ENCODE data around the gene STXBP6. TPM values are rescaled to one million over a fixed set of nuclear protein-coding genes. Genes with fewer than 3 reads are reported as not detected.
A peak's percentile ranks its signal among the peaks of the same experiment; 100 is the strongest.

The STXBP6 gene
- total and polyA plus RNA-seq, 8 donors, result 9.9 to 28.5 (median 23.2) TPM

DNA sequence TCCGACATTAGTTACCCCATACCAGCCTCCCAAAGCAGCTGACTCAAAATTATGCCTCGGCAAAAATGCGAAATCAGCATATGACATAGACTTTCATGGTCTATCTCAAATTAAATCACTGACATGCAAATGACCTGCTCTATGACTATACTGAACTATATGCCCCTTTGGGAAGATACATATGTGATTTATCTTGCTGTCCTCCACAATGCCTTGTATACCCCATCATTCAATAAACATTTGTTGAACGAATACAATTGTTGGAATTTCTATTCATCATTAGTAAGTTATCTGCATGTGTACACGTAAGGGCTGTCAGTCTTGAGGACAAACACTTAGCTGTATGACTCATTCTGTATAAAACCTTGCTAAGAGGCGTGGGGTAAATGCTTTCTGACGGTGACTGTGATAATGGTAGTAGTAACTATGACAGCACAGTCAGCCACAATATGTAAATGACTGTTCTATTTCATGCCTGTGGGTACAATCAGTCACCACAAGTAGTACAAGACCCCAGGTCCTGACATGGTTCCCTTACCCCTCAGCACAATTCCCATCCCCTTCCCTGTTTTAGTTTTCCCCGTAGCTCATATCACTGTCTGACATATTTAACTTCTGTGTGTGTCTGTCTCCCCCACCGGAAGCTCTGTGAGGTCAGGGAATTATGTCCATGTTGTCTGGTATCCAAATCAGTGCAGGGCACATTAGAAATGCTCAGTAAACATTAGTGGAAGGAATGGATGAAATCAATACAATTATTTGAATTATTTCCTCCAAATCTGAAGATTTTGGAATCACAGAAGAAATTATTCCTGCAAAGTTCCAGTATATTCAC lies 42.8 kb downstream of the STXBP6 start:
- no peaks in the 10 kb centered on the region for H3K27me3 ChIP-seq
- H3K27ac ChIP-seq, result peak overlapping the region; percentile 20 to 63 (median 34)
- ATAC-seq (peak; percentile 91 to 97 (median 94)), DNase-seq (peak in 1 of 6 donors; percentile 23), FAIRE-seq (no peak)
- no peaks in the 10 kb centered on the region for H3K9me3 ChIP-seq
- H3K4me3 ChIP-seq, result no peak overlapping the region
- intact Hi-C loops (cut with DNase I), result no loop called here
- 33 to 40% methylated on average over 9 of the region's 9 CpGs for WGBS, 2 donors
- H3K36me3 ChIP-seq, result no peaks in the 10 kb centered on the region
- TF ChIP-seq, protein P1, sequence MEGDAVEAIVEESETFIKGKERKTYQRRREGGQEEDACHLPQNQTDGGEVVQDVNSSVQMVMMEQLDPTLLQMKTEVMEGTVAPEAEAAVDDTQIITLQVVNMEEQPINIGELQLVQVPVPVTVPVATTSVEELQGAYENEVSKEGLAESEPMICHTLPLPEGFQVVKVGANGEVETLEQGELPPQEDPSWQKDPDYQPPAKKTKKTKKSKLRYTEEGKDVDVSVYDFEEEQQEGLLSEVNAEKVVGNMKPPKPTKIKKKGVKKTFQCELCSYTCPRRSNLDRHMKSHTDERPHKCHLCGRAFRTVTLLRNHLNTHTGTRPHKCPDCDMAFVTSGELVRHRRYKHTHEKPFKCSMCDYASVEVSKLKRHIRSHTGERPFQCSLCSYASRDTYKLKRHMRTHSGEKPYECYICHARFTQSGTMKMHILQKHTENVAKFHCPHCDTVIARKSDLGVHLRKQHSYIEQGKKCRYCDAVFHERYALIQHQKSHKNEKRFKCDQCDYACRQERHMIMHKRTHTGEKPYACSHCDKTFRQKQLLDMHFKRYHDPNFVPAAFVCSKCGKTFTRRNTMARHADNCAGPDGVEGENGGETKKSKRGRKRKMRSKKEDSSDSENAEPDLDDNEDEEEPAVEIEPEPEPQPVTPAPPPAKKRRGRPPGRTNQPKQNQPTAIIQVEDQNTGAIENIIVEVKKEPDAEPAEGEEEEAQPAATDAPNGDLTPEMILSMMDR (IDR thresholded peaks at IDR 0.05), result no peak
- H3K4me1 ChIP-seq, result peaks cover 18 to 35% (median 26%) of the 10 kb centered on the region in 3 donors

DNA sequence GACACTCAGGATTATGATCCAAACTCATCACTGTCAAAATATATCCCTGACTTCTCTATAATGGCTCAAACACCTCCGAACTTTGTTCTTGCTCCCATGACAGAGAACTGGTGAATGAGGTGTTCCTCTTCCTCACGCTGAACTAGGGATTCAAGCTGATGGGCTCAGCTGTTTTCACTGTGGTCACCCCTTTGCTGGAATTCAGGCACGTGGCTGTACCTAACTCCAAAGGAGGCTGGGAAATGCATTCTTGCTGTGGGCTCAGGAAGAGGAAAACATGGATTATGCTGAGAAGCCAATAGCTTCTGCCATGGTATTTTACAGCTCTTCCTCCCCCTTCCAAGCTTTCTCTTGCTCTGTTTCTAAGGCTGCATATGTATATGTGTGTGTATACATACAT lies 43.9 kb downstream of the STXBP6 start:
- no peak for ATAC-seq
- FAIRE-seq, result no peak
- intact Hi-C loops (cut with DNase I), result no loop called here
- no peak overlapping the region for H3K4me3 ChIP-seq
- 90 to 93% methylated on average over 3 of the region's 3 CpGs for WGBS, 2 donors
- no peaks in the 10 kb centered on the region for H3K27me3 ChIP-seq
- no peaks in the 10 kb centered on the region for H3K9me3 ChIP-seq
- TF ChIP-seq, protein P1 (IDR thresholded peaks at IDR 0.05), result no peak
- no peak overlapping the region for H3K27ac ChIP-seq
- peaks cover 20 to 38% (median 26%) of the 10 kb centered on the region in 3 donors for H3K4me1 ChIP-seq
- DNase-seq, result no peak
- H3K36me3 ChIP-seq, result no peaks in the 10 kb centered on the region

DNA sequence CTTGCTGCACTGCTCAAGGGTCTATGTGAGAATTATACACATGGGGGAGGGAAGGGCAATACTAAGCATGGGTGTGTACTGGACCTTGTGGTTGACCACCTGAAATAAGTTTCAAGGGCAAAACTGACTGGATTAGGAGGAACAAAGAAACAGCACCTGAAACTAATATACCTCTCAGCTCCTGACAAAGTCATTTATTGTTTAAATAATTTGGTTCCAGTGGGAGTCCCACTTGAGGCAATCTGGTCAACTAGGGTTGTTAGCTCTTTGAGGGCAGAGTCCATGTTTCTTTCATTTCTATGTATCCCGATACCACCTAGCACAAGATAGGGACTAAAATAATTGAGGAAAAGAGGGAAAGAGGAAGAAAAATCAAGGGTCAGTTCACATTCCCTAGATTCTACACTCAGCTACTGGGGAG lies 45.5 kb downstream of the STXBP6 start:
- TF ChIP-seq, protein P1 (IDR thresholded peaks at IDR 0.05), result no peak
- no peak for DNase-seq
- Histone ChIP-seq H3K27ac (no peak overlapping the region), H3K36me3 (no peaks in the 10 kb centered on the region), H3K4me3 (no peak overlapping the region), H3K4me1 (peaks cover 16 to 31% (median 21%) of the 10 kb centered on the region in 3 donors), H3K9me3 (no peaks in the 10 kb centered on the region), H3K27me3 (no peaks in the 10 kb centered on the region)
- no peak for FAIRE-seq
- intact Hi-C loops (cut with DNase I), result no loop called here
- ATAC-seq, result no peak
- WGBS, 2 donors, result 78 to 81% methylated on average over 1 of the region's 1 CpG

DNA sequence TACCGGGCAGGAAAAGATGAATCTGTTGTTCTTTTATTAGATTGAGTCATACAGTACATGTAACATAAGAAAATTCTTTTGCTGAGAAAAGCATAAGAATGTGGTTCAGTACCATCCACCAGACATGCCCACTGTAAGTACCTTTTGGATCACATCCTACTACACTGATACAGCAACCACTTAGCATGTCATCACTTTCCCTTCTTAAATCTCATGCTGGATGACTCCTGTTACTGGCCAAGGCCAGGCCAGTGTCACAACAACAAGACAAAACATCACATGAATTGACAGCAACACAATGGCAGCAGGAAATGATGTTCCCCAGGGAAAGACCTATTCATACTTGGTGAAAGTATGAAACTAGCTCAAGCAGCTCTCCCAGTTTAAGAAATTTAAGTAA lies 46.4 kb downstream of the STXBP6 start:
- Histone ChIP-seq H3K36me3 (no peaks in the 10 kb centered on the region), H3K4me3 (no peak overlapping the region), H3K27ac (no peak overlapping the region), H3K27me3 (no peaks in the 10 kb centered on the region), H3K9me3 (no peaks in the 10 kb centered on the region), H3K4me1 (peaks cover 15 to 27% (median 21%) of the 10 kb centered on the region in 3 donors)
- FAIRE-seq (no peak), DNase-seq (no peak), ATAC-seq (no peak)
- WGBS, 2 donors, result 93 to 100% methylated on average over 1 of the region's 1 CpG
- intact Hi-C loops (cut with DNase I), result no loop called here
- TF ChIP-seq, protein P1 (IDR thresholded peaks at IDR 0.05), result no peak

DNA sequence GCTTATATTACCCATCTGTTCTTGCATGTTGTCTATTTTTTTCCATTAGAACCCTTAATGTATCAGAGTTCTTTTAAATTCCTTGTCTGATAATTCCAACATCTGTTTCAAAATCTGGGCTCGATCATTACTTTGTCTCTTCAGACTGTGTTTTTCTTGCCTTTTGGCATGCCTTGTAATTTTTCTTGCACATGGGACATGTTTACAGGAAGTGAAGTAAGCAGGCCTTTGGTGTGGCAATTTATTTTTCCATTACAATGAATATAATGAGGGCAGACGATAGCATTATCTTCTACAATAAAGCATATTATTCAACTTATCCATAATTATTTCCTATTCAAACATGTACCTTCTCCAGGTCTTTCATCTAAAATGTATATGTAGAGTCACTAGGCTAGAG lies 48.3 kb downstream of the STXBP6 start:
- DNase-seq (no peak), FAIRE-seq (no peak), ATAC-seq (peak in 2 of 4 donors; percentile 34 to 51)
- H3K4me1 ChIP-seq, result peaks cover 2 to 10% (median 9%) of the 10 kb centered on the region in 3 donors
- H3K4me3 ChIP-seq, result no peak overlapping the region
- no peak overlapping the region for H3K27ac ChIP-seq
- 48 to 59% methylated on average over 2 of the region's 2 CpGs for WGBS, 2 donors
- H3K27me3 ChIP-seq, result no peaks in the 10 kb centered on the region
- no peaks in the 10 kb centered on the region for H3K36me3 ChIP-seq
- intact Hi-C loops (cut with DNase I), result no loop called here
- H3K9me3 ChIP-seq, result no peaks in the 10 kb centered on the region
- TF ChIP-seq, protein P1 (IDR thresholded peaks at IDR 0.05), result no peak

Measured in pancreas (tissue), 10 donors.